ENCODE results near the gene OPRM1.

DNA sequence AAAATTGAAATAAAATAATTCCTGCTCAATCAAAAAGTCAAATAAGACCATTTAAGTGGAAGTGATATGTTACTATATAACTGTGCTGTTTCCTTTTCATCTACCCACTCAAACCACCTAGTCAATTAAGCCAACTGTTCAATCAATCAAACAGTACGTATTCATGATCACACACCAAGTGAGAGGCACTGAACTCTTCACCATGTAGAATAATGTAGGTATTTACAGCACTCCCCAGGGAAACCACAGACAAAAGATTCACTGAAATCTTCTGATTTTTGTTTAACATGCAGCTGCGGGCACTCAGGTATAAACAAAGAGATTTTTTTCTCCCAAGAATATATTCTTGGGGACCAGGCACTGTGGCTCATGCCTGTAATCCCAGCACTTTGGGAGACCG lies 21.3 kb upstream of the OPRM1 start:
- TF ChIP-seq CEBPB (IDR thresholded peaks at IDR 0.05) (no peak), TAF1 (IDR thresholded peaks at IDR 0.05; ENCODE audit: low read depth) (no peak), EP300 (IDR thresholded peaks at IDR 0.05; ENCODE audit: borderline replicate concordance) (no peak), TCF12 (IDR thresholded peaks at IDR 0.05; ENCODE audit: low read depth) (no peak)
- TF ChIP-seq, protein P1, sequence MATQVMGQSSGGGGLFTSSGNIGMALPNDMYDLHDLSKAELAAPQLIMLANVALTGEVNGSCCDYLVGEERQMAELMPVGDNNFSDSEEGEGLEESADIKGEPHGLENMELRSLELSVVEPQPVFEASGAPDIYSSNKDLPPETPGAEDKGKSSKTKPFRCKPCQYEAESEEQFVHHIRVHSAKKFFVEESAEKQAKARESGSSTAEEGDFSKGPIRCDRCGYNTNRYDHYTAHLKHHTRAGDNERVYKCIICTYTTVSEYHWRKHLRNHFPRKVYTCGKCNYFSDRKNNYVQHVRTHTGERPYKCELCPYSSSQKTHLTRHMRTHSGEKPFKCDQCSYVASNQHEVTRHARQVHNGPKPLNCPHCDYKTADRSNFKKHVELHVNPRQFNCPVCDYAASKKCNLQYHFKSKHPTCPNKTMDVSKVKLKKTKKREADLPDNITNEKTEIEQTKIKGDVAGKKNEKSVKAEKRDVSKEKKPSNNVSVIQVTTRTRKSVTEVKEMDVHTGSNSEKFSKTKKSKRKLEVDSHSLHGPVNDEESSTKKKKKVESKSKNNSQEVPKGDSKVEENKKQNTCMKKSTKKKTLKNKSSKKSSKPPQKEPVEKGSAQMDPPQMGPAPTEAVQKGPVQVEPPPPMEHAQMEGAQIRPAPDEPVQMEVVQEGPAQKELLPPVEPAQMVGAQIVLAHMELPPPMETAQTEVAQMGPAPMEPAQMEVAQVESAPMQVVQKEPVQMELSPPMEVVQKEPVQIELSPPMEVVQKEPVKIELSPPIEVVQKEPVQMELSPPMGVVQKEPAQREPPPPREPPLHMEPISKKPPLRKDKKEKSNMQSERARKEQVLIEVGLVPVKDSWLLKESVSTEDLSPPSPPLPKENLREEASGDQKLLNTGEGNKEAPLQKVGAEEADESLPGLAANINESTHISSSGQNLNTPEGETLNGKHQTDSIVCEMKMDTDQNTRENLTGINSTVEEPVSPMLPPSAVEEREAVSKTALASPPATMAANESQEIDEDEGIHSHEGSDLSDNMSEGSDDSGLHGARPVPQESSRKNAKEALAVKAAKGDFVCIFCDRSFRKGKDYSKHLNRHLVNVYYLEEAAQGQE (IDR thresholded peaks at IDR 0.05; ENCODE audit: low read depth) = no peak
- TF ChIP-seq, protein P2, sequence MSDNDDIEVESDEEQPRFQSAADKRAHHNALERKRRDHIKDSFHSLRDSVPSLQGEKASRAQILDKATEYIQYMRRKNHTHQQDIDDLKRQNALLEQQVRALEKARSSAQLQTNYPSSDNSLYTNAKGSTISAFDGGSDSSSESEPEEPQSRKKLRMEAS (IDR thresholded peaks at IDR 0.05) = no peak

Measured in Ishikawa (cell line).